Spleen (tissue), 11 donors: ENCODE results near the gene MUC2. TPM values are rescaled to one million over a fixed set of nuclear protein-coding genes. Genes with fewer than 3 reads are reported as not detected.

Source experiments
- DNase-seq: peaks from one replicate; pipeline ENCODE4 v3.0.0-alpha.2; 2020
- H3K27ac ChIP-seq, 8 donors: fragments of 200-600 bp; sonication (generic) in 7 of 8; 1 replicate in 4 of 8; 2 replicates in 4 of 8; pipeline versions ENCODE4 v1.5.0 to v1.8.0; 2016 to 2021; ENCODE audit warnings: inconsistent platforms in 4 of 8, mild to moderate bottlenecking in 4 of 8, moderate library complexity in 1 of 8
- H3K27me3 ChIP-seq, 7 donors: fragments of 200-600 bp; sonication (generic) in 6 of 7; replicated peaks in 1 of 7; 1 replicate in 4 of 7; 2 replicates in 3 of 7; pipeline versions ENCODE4 v1.5.0 to v1.8.0; 2016 to 2021; ENCODE audit warnings: inconsistent platforms in 3 of 7, mild to moderate bottlenecking in 1 of 7
- H3K36me3 ChIP-seq, 6 donors: fragments of 200-600 bp; sonication (generic) in 5 of 6; 1 replicate in 4 of 6; 2 replicates in 2 of 6; pipeline versions ENCODE4 v1.5.0 to v1.8.0; 2016 to 2021; ENCODE audit warnings: inconsistent platforms in 2 of 6
- H3K4me1 ChIP-seq, 6 donors: fragments of 200-600 bp; sonication (generic) in 5 of 6; 1 replicate in 3 of 6; 2 replicates in 3 of 6; pipeline versions ENCODE4 v1.5.0 to v1.8.0; 2016 to 2021; ENCODE audit warnings: inconsistent platforms in 3 of 6
- H3K4me3 ChIP-seq, 8 donors: fragments of 200-600 bp; sonication (generic) in 7 of 8; 1 replicate in 4 of 8; 2 replicates in 4 of 8; pipeline versions ENCODE4 v1.5.0 to v1.8.0; 2016 to 2021; ENCODE audit warnings: inconsistent platforms in 4 of 8, mild to moderate bottlenecking in 4 of 8, moderate library complexity in 2 of 8
- H3K9me3 ChIP-seq, 8 donors: fragments of 200-600 bp; sonication (generic) in 7 of 8; 1 replicate in 4 of 8; 2 replicates in 4 of 8; pipeline versions ENCODE4 v1.5.0 to v1.8.0; 2016 to 2021; ENCODE audit warnings: inconsistent platforms in 4 of 8
- POLR2A ChIP-seq, 3 donors: fragments of 450-650 bp; IDR thresholded peaks; one replicate each; pipeline ENCODE4 v1.5.1; 2017; ENCODE audit warnings: antibody characterized with exemption in 3 of 3, mild to moderate bottlenecking in 1 of 3
- POLR2AphosphoS5 ChIP-seq, 3 donors: sonication (generic); formaldehyde crosslinking; IDR thresholded peaks; one replicate each; pipeline ENCODE4 v1.5.1; 2017; ENCODE audit warnings: antibody characterized with exemption in 3 of 3
- WGBS, 5 donors: extraction: QIAGEN DNeasy Blood & Tissue Kit in 3 of 5; methylation state at CpG; one replicate each; pipeline versions ENCODE4 v1.1.5 to v1.1.7; 2013 to 2018; 5-methylcytosine and 5-hydroxymethylcytosine counted together
- intact Hi-C: fragments of 100-400 bp; cut with DNase I; formaldehyde crosslinking; loops from one replicate; pipeline ENCODE4 v1.15.0; 2023; ENCODE audit warnings: low total_unique reads
- polyA plus RNA-seq, 3 donors: library from polyadenylated mRNA; stranded (reverse); fragments of 200-250 nt; gene quantifications; one replicate each; pipeline ENCODE4 v1.2.1, GENCODE V29; 2013
- total RNA-seq, 7 donors: library from RNA; depleted of rRNA in 3 of 7; stranded (reverse); fragments of >200 nt in 3 of 7; fragmentation: NEBNext Ultra II Directional in 4 of 7; extraction: Animal tissue kit (Norgen Biotek cat#: 25700) in 4 of 7; gene quantifications; one replicate each; pipeline versions ENCODE4 v1.1.0 to v1.2.1, GENCODE V29; 2016 to 2021
- TF ChIP-seq, protein P1 (sequence below), 11 experiments: fragments of 200-600 bp in 7 of 11; fragments of 450-650 bp in 4 of 11; sonication (generic) in 4 of 11; IDR thresholded peaks in 8 of 11; conservative IDR thresholded peaks in 3 of 11; 1 replicate in 7 of 11; 2 replicates in 4 of 11; pipeline versions ENCODE4 v1.4.0 to v1.8.0; 2016 to 2021; ENCODE audit warnings: antibody characterized with exemption in 11 of 11, inconsistent platforms in 4 of 11, mild to moderate bottlenecking in 1 of 11
- donor health status: healthy with polysubstance abuse.
- donor health status: DM: no; HTN: no; CAD: no; lungs with moderate emphysema.
- donor health status: DM: no; HTN: no; CAD: no.
- donor health status: Bipolar disorder and iron deficiency.
- donor health status: healthy.
- donor health status: DM: no; HTN: no; CAD: no.
- donor health status: DM: yes; HTN: yes; CAD: no.

Gene MUC2
- total and polyA plus RNA-seq, 10 donors: 0.03 to 0.06 (median 0.03) TPM; not detected in 7

DNA sequence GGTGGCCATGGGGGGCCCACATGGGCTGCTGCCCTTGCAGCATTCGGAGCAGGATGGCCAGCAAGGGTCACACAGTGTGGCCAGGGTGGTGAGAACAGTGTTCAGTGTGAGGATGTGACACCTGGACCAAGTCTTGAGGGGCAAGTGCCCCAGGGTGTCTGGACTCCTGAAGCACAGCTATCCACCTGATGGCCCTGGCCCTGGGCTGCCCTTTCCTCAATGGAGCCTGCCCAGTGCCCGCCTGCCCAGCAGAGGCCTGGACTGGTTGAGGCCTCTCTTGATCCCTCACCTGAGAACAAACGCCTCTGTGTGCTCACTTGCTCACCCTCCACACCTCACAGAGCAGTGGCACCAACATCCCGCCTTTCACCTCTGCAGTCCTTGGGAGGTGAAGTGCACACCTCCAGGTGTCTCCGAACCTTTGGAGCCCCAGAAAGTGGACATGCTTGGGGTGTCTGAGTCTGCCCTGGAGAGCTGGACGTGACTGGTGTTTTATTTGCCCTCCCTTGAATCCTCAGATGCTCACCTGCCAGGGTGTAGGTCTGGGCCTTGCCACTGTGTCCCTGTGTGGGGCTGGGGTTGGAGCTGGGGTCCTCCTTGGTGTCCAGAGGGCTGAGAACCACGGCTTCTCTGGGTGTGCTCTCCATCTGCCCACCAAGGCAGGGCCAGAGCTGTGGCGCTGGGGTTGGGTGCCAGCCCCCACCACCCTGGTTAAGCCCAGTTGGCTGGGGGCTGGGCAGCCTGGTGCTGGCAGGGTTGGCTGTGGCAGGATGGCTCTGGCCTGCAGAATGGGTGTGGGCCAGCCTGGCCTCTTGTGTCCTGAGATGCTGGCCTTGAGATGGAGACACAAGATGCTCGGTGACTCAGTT, 3.8 kb upstream of the MUC2 start:
- DNase-seq: peak; percentile 69
- no peak for TF ChIP-seq POLR2AphosphoS5 (IDR thresholded peaks at IDR 0.05)
- no peak for TF ChIP-seq POLR2A (IDR thresholded peaks at IDR 0.05)
- TF ChIP-seq, protein P1, sequence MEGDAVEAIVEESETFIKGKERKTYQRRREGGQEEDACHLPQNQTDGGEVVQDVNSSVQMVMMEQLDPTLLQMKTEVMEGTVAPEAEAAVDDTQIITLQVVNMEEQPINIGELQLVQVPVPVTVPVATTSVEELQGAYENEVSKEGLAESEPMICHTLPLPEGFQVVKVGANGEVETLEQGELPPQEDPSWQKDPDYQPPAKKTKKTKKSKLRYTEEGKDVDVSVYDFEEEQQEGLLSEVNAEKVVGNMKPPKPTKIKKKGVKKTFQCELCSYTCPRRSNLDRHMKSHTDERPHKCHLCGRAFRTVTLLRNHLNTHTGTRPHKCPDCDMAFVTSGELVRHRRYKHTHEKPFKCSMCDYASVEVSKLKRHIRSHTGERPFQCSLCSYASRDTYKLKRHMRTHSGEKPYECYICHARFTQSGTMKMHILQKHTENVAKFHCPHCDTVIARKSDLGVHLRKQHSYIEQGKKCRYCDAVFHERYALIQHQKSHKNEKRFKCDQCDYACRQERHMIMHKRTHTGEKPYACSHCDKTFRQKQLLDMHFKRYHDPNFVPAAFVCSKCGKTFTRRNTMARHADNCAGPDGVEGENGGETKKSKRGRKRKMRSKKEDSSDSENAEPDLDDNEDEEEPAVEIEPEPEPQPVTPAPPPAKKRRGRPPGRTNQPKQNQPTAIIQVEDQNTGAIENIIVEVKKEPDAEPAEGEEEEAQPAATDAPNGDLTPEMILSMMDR (IDR thresholded peaks at IDR 0.05 in 8 of 11, conservative IDR thresholded peaks at IDR 0.05 in 3 of 11): no peak

DNA sequence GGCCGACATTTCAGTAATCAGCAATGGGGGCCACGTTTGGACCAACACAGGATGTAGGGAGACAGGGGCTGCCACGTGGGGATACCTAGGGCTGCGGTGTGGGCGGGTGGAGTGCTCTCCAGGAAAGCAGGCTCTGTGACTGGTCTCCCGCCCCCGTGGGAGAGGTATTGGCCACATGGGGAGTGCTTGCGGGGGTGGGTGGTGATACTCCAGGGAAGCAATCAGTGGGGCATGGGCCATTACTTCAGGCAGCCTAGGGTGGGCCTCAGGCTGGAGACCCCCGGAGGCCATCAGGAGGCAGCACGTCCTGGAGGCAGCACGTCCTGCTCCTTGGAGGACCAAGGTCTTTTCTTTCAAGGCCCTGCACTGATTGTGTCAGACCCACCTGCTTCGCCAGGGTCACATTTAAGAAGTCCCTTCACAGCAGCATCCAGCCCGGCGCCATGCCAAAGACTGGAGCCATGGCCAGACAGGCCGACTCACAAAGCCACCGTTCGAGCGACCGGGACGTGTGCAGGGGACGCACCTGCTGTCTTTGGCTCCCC, 3.0 kb upstream of the MUC2 start:
- no peak for TF ChIP-seq POLR2A (IDR thresholded peaks at IDR 0.05)
- Histone ChIP-seq H3K9me3 (no peaks in the 10 kb centered on the region), H3K4me3 (no peak overlapping the region), H3K36me3 (no peaks in the 10 kb centered on the region), H3K27ac (no peak overlapping the region), H3K27me3 (peaks cover 0 to 25% (median 0%) of the 10 kb centered on the region in 7 donors), H3K4me1 (peaks cover 4 to 30% (median 20%) of the 10 kb centered on the region in 6 donors)
- WGBS, 5 donors: 74 to 80% (median 78%) methylated on average over 17 to 21 of the region's 21 CpGs
- peak; percentile 63 for DNase-seq
- intact Hi-C loops: no loop called here

More for the DNA sequence above, 3.8 kb upstream of the MUC2 start:
- Histone ChIP-seq H3K27ac (no peak overlapping the region), H3K9me3 (no peaks in the 10 kb centered on the region), H3K27me3 (peaks cover 0 to 25% (median 0%) of the 10 kb centered on the region in 7 donors), H3K4me1 (peaks cover 4 to 30% (median 20%) of the 10 kb centered on the region in 6 donors), H3K36me3 (no peaks in the 10 kb centered on the region), H3K4me3 (no peak overlapping the region)
- intact Hi-C loops: no loop called here
- 81 to 92% (median 87%) methylated on average over 6 to 9 of the region's 9 CpGs for WGBS, 5 donors

DNA sequence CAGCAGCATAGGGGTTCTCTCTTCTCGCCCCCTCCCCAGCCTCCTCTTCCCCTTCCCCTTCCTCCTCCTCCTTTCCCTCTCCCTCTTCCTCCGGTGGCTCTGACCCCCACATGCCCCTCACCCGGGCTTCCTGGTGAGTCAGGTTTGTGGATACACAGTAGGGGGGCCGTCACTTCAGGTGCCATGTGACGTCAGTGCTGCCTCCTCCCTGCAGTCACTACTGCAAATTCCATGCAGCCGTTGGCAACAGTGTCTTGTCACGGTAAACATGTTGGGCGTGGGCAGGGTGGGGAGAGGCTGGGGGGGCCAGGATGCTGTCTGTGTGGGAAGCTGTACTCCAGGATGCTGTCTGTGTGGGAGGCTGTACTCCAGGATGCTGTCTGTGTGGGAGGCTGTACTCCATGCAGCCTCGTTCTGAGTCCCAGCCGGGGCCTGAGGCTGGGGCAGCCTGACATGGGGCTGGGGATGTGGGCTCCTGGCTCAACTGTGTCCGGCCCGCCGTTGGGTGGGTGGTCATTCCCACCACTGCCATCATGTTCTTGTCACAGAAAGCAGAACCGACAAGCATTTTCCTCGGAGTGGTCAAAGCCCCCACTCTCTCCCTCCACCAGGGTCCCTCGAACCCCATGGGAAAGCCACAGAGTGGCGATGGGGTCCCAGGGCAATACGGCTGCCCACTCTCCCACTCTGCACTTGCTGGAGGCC, 2.4 kb upstream of the MUC2 start:
- intact Hi-C loops: no loop called here
- 53 to 64% (median 59%) methylated on average over 16 to 18 of the region's 18 CpGs for WGBS, 5 donors
- peak; percentile 79 for DNase-seq
- Histone ChIP-seq H3K9me3 (no peaks in the 10 kb centered on the region), H3K4me1 (peaks cover 4 to 30% (median 20%) of the 10 kb centered on the region in 6 donors), H3K27ac (peak overlapping the region in 4 of 8 donors; percentile 26 to 54 (median 32)), H3K27me3 (peaks cover 0 to 25% (median 0%) of the 10 kb centered on the region in 7 donors), H3K4me3 (no peak overlapping the region), H3K36me3 (no peaks in the 10 kb centered on the region)
- TF ChIP-seq POLR2A (IDR thresholded peaks at IDR 0.05) (no peak), POLR2AphosphoS5 (IDR thresholded peaks at IDR 0.05) (no peak)
- TF ChIP-seq, protein P1 (IDR thresholded peaks at IDR 0.05 in 8 of 11, conservative IDR thresholded peaks at IDR 0.05 in 3 of 11): no peak

DNA sequence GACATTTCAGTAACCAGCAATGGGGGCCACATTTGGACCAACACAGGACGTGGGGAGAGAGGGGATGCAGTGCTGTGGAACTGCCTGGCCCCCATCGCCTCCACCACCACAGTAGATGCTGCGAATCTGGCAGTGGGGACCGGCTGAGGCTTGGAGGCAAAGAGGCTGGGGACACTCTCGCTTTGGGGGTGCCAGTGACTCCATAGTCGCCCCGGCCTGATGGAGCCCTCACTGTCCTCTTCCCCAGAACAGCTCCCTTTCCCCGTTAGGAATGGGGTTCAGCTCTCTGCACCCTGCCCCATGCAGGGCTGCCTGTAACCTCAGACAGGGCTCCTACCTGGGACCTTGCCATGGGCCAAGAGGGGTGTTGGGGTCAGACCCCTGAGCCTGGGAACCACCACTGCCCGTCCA, 1.8 kb upstream of the MUC2 start:
- DNase-seq: no peak
- intact Hi-C loops: no loop called here
- Histone ChIP-seq H3K9me3 (no peaks in the 10 kb centered on the region), H3K27me3 (peaks cover 0 to 25% (median 0%) of the 10 kb centered on the region in 7 donors), H3K27ac (peak overlapping the region in 5 of 8 donors; percentile 26 to 54 (median 34)), H3K4me1 (peaks cover 4 to 35% (median 20%) of the 10 kb centered on the region in 6 donors), H3K36me3 (no peaks in the 10 kb centered on the region), H3K4me3 (no peak overlapping the region)
- TF ChIP-seq, protein P1 (IDR thresholded peaks at IDR 0.05 in 8 of 11, conservative IDR thresholded peaks at IDR 0.05 in 3 of 11): no peak
- TF ChIP-seq POLR2A (IDR thresholded peaks at IDR 0.05): no peak
- no peak for TF ChIP-seq POLR2AphosphoS5 (IDR thresholded peaks at IDR 0.05)
- 75 to 81% (median 79%) methylated on average over 5 to 9 of the region's 9 CpGs for WGBS, 5 donors
